HepG2 (cell line): ENCODE measurements around the gene TSSK3. TPM values are rescaled to one million over a fixed set of nuclear protein-coding genes. Genes with fewer than 3 reads are reported as not detected.

Source experiments
- ARID2 ChIP-seq: sonication (generic); formaldehyde crosslinking; IDR thresholded peaks from 2 replicates; pipeline ENCODE4 v1.8.1; 2022; ENCODE audit warnings: mild to moderate bottlenecking, missing genetic modification reagents, borderline replicate concordance
- CEBPB ChIP-seq: IDR thresholded peaks from 2 replicates; pipeline ENCODE4 v1.6.1; 2011; ENCODE audit warnings: low read depth, low read length, improper control_type of control experiment, borderline replicate concordance
- HMG20A ChIP-seq: IDR thresholded peaks from 2 replicates; pipeline ENCODE4 v1.6.1; 2016; ENCODE audit warnings: borderline replicate concordance
- KAT8 ChIP-seq: IDR thresholded peaks from 2 replicates; pipeline ENCODE4 v1.6.1; 2016; ENCODE audit warnings: missing genetic modification reagents, missing compliant biosample characterization
- POGZ ChIP-seq: sonication (generic); formaldehyde crosslinking; IDR thresholded peaks from 2 replicates; pipeline ENCODE4 v1.4.0; 2020; ENCODE audit warnings: mild to moderate bottlenecking, missing genetic modification reagents
- POLR2A ChIP-seq, 2 experiments: IDR thresholded peaks; 2 replicates each; pipeline ENCODE4 v1.6.1; 2011; ENCODE audit warnings: low read depth in 2 of 2, low read length in 2 of 2, mild to moderate bottlenecking in 1 of 2, moderate library complexity in 1 of 2; ENCODE audit not compliant: insufficient read depth in 1 of 2
- RORA ChIP-seq: sonication (generic); formaldehyde crosslinking; IDR thresholded peaks from 2 replicates; pipeline ENCODE4 v1.5.0; 2020; ENCODE audit warnings: mild to moderate bottlenecking, missing genetic modification reagents, moderate library complexity
- SRSF1 ChIP-seq: fragments of 200-400 bp; formaldehyde crosslinking; optimal IDR thresholded peaks from 2 replicates; pipeline ENCODE3; 2017; ENCODE audit warnings: mild to moderate bottlenecking, low read depth, low read length, moderate library complexity
- THYN1 ChIP-seq: sonication (generic); formaldehyde crosslinking; IDR thresholded peaks from 2 replicates; pipeline ENCODE4 v1.8.1; 2023; ENCODE audit warnings: low read depth, mild to moderate bottlenecking, moderate library complexity, missing genetic modification reagents, borderline replicate concordance
- ZNF263 ChIP-seq: sonication (generic); formaldehyde crosslinking; IDR thresholded peaks from 2 replicates; pipeline ENCODE4 v1.4.0; 2020; ENCODE audit warnings: missing genetic modification reagents
- ZNF446 ChIP-seq: sonication (generic); formaldehyde crosslinking; IDR thresholded peaks from 2 replicates; pipeline ENCODE4 v1.5.0; 2020; ENCODE audit warnings: mild to moderate bottlenecking, missing genetic modification reagents
- ZNF660 ChIP-seq: sonication (generic); formaldehyde crosslinking; IDR thresholded peaks from 2 replicates; pipeline ENCODE4 v1.5.1; 2020; ENCODE audit warnings: mild to moderate bottlenecking, low read depth, missing genetic modification reagents, borderline replicate concordance
- ZNF775 ChIP-seq: sonication (generic); formaldehyde crosslinking; IDR thresholded peaks from 2 replicates; pipeline ENCODE4 v1.4.0; 2020; ENCODE audit warnings: missing genetic modification reagents, mild to moderate bottlenecking, moderate library complexity, borderline replicate concordance
- polyA plus RNA-seq, 8 experiments: library from polyadenylated mRNA; depleted of rRNA in 3 of 8; stranded (reverse) in 7 of 8; unstranded in 1 of 8; fragments of >200 nt; fragmentation: Illumina TruSeq in 4 of 8; extraction: Trizol in 4 of 8; gene quantifications; 2 replicates each; pipeline versions ENCODE4 v1.2.1 to v1.2.3, GENCODE V29; 2011 to 2016; ENCODE audit warnings: low read depth in 4 of 8, missing spikeins in 1 of 8, mixed read lengths in 1 of 8; ENCODE audit not compliant: insufficient read depth in 1 of 8
- total RNA-seq, 5 experiments: library from RNA; depleted of rRNA; stranded (reverse); fragments of >200 nt; fragmentation: Illumina TruSeq; extraction: Trizol; gene quantifications; 2 replicates each; pipeline ENCODE4 v1.2.3, GENCODE V29; 2016; ENCODE audit warnings: low read depth in 1 of 5
- TF ChIP-seq, protein P1 (sequence below): sonication (generic); formaldehyde crosslinking; IDR thresholded peaks from 2 replicates; pipeline ENCODE4 v1.5.0; 2020; ENCODE audit warnings: mild to moderate bottlenecking, low read depth, missing genetic modification reagents, borderline replicate concordance
- TF ChIP-seq, protein P2 (sequence below): sonication (generic); formaldehyde crosslinking; IDR thresholded peaks from 2 replicates; pipeline ENCODE4 v1.4.0; 2020; ENCODE audit warnings: missing genetic modification reagents
- TF ChIP-seq, protein P3 (sequence below): IDR thresholded peaks from 2 replicates; pipeline ENCODE4 v1.6.1; 2016; ENCODE audit warnings: low read depth, control low read depth
- TF ChIP-seq, protein P4 (sequence below): IDR thresholded peaks from 2 replicates; pipeline ENCODE4 v1.6.1; 2016; ENCODE audit warnings: missing compliant biosample characterization, missing genetic modification reagents, borderline replicate concordance
- TF ChIP-seq, protein P5 (sequence below): sonication (generic); formaldehyde crosslinking; IDR thresholded peaks from 2 replicates; pipeline ENCODE4 v1.4.0; 2020; ENCODE audit warnings: mild to moderate bottlenecking, missing genetic modification reagents

Gene TSSK3
- total and polyA plus RNA-seq, 2 of the 13 experiments (the other 11 are each of a cell fraction or from before 2014, with no cell fraction given) = 1.0 to 1.1 TPM

DNA sequence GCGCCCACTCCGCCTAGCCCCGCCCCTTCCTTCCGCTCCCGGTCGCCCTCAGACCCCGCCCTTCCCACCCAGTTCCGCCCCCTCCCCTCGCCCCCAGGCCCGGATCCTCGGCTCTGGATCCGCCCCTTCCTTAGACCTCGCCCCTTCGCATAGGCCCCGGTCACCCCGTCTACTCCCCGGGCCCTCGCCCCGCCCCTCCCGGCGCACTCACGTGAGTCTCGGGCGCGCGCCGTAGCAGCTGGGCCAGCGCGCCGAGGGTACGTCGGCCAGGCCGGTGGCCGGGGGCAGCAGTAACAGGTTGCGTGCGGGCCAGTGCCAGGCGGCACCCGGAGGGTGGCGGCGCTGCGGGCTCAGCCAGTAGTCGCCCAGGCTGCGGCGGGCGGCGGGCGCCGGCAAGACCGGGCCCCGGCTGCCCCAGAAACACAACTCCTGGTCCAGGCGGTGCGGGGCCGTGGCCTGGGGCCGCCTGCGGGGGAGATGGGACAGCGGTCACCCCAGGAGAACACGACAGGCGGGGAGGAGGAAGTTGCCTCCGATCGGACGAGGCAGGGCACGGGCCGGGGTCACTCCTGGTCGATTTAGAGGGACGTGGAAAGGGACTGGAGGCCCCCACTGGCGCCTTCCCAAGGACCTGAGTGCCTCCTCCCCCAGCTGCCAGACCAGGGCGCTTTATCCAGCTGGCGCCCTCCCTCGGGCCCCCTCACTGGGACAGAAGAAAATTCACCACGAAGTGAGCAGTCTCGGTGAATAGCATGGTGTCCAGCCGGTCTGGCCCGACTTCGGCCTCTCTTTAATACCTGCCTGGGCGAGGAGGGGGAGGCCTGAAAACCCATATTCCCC lies 10.7 kb upstream of the TSSK3 start (continued):
- TF ChIP-seq, protein P1, sequence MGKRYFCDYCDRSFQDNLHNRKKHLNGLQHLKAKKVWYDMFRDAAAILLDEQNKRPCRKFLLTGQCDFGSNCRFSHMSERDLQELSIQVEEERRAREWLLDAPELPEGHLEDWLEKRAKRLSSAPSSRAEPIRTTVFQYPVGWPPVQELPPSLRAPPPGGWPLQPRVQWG (CRISPR knock-in tag) = no peak
- TF ChIP-seq POGZ (CRISPR knock-in tag) (0 out of 2 replicates have a peak, but pooled peaks have one; percentile 0), POLR2A (IDR thresholded peaks at IDR 0.05; ENCODE audit: insufficient read depth in 1 of 2, low read depth in 2 of 2, low read length in 2 of 2) (peak; percentile 78 to 82), CEBPB (no peak), SRSF1 (peak; percentile 58), THYN1 (CRISPR knock-in tag) (no peak), ARID2 (peak; percentile 38; the same call in 1 of the 2 replicates), ZNF775 (CRISPR knock-in tag) (no peak), ZNF660 (no peak), HMG20A (CRISPR knock-in tag) (no peak), RORA (CRISPR knock-in tag) (no peak), ZNF446 (CRISPR knock-in tag) (no peak; the same call in 1 of the 2 replicates), KAT8 (no peak), ZNF263 (no peak)
- TF ChIP-seq, protein P2, sequence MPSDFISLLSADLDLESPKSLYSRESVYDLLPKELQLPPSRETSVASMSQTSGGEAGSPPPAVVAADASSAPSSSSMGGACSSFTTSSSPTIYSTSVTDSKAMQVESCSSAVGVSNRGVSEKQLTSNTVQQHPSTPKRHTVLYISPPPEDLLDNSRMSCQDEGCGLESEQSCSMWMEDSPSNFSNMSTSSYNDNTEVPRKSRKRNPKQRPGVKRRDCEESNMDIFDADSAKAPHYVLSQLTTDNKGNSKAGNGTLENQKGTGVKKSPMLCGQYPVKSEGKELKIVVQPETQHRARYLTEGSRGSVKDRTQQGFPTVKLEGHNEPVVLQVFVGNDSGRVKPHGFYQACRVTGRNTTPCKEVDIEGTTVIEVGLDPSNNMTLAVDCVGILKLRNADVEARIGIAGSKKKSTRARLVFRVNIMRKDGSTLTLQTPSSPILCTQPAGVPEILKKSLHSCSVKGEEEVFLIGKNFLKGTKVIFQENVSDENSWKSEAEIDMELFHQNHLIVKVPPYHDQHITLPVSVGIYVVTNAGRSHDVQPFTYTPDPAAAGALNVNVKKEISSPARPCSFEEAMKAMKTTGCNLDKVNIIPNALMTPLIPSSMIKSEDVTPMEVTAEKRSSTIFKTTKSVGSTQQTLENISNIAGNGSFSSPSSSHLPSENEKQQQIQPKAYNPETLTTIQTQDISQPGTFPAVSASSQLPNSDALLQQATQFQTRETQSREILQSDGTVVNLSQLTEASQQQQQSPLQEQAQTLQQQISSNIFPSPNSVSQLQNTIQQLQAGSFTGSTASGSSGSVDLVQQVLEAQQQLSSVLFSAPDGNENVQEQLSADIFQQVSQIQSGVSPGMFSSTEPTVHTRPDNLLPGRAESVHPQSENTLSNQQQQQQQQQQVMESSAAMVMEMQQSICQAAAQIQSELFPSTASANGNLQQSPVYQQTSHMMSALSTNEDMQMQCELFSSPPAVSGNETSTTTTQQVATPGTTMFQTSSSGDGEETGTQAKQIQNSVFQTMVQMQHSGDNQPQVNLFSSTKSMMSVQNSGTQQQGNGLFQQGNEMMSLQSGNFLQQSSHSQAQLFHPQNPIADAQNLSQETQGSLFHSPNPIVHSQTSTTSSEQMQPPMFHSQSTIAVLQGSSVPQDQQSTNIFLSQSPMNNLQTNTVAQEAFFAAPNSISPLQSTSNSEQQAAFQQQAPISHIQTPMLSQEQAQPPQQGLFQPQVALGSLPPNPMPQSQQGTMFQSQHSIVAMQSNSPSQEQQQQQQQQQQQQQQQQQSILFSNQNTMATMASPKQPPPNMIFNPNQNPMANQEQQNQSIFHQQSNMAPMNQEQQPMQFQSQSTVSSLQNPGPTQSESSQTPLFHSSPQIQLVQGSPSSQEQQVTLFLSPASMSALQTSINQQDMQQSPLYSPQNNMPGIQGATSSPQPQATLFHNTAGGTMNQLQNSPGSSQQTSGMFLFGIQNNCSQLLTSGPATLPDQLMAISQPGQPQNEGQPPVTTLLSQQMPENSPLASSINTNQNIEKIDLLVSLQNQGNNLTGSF (CRISPR knock-in tag) = no peak
- TF ChIP-seq, protein P3, sequence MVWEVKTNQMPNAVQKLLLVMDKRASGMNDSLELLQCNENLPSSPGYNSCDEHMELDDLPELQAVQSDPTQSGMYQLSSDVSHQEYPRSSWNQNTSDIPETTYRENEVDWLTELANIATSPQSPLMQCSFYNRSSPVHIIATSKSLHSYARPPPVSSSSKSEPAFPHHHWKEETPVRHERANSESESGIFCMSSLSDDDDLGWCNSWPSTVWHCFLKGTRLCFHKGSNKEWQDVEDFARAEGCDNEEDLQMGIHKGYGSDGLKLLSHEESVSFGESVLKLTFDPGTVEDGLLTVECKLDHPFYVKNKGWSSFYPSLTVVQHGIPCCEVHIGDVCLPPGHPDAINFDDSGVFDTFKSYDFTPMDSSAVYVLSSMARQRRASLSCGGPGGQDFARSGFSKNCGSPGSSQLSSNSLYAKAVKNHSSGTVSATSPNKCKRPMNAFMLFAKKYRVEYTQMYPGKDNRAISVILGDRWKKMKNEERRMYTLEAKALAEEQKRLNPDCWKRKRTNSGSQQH (CRISPR knock-in tag) = peak; percentile 74; the same call in 1 of the 2 replicates
- TF ChIP-seq, protein P4, sequence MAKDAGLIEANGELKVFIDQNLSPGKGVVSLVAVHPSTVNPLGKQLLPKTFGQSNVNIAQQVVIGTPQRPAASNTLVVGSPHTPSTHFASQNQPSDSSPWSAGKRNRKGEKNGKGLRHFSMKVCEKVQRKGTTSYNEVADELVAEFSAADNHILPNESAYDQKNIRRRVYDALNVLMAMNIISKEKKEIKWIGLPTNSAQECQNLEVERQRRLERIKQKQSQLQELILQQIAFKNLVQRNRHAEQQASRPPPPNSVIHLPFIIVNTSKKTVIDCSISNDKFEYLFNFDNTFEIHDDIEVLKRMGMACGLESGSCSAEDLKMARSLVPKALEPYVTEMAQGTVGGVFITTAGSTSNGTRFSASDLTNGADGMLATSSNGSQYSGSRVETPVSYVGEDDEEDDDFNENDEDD (CRISPR knock-in tag) = peak; percentile 75; the same call in 1 of the 2 replicates
- TF ChIP-seq, protein P5, sequence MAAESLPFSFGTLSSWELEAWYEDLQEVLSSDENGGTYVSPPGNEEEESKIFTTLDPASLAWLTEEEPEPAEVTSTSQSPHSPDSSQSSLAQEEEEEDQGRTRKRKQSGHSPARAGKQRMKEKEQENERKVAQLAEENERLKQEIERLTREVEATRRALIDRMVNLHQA = no peak; the same call in 1 of the 2 replicates
